ENCODE measurements around the gene ENDOD1.
"Not testable (repeated sequence)": the region's sequence is repeated elsewhere in the genome, so short reads cannot be mapped to it uniquely, and the experiment has no call there.

The ENDOD1 gene

GRCh38 chr11:95089620-95090542 is at the start of gene ENDOD1:
Gene ENDOD1 (plus strand): TSS chr11:95089846. CDS start chr11:95089928, 82 bp downstream.
- peak; percentile 77 for DNase-seq

GRCh38 chr11:95042239-95042638 is 47.4 kb upstream of the ENDOD1 start:
- no peak for DNase-seq

GRCh38 chr11:95042906-95043305 is 46.7 kb upstream of the ENDOD1 start:
- no peak for DNase-seq

GRCh38 chr11:95044010-95044409 is 45.6 kb upstream of the ENDOD1 start:
- peak; percentile 5 for DNase-seq

- no peak for DNase-seq
Observed at GRCh38 chr11:95045812-95046211, 43.8 kb upstream of the ENDOD1 start.

- not testable (repeated sequence) for DNase-seq
Observed at GRCh38 chr11:95049122-95049521, 40.5 kb upstream of the ENDOD1 start, which contains the start of gene KDM4F. Gene KDM4F (plus strand): TSS chr11:95049422.

GRCh38 chr11:95050595-95051202 is 38.9 kb upstream of the ENDOD1 start:
- no peak for DNase-seq

GRCh38 chr11:95054356-95054755 is 35.3 kb upstream of the ENDOD1 start:
- no peak for DNase-seq

GRCh38 chr11:95055283-95055897 is 34.3 kb upstream of the ENDOD1 start:
- DNase-seq: no peak

- no peak for DNase-seq
Observed at GRCh38 chr11:95057959-95058358, 31.7 kb upstream of the ENDOD1 start.

GRCh38 chr11:95058621-95059020 is 31.0 kb upstream of the ENDOD1 start:
- DNase-seq: no peak

- DNase-seq: no peak
Observed at GRCh38 chr11:95059046-95059445, 30.6 kb upstream of the ENDOD1 start.

- no peak for DNase-seq
Observed at GRCh38 chr11:95065336-95065735, 24.3 kb upstream of the ENDOD1 start.

- DNase-seq: peak; percentile 84
Observed at GRCh38 chr11:95066716-95067038, 23.0 kb upstream of the ENDOD1 start, which contains the start of gene SRSF8. Gene SRSF8 (plus strand): TSS chr11:95066919. CDS start chr11:95067227, 308 bp downstream.

- peak; percentile 84 for DNase-seq
Observed at GRCh38 chr11:95067039-95067840, 22.4 kb upstream of the ENDOD1 start.

- DNase-seq: no peak
Observed at GRCh38 chr11:95067841-95068219, 21.8 kb upstream of the ENDOD1 start.

- DNase-seq: peak; percentile 94
Observed at GRCh38 chr11:95068549-95068948, 21.1 kb upstream of the ENDOD1 start.

- no peak for DNase-seq
Observed at GRCh38 chr11:95070471-95070870, 19.2 kb upstream of the ENDOD1 start.

GRCh38 chr11:95072948-95073347 is 16.7 kb upstream of the ENDOD1 start:
- DNase-seq: no peak

- no peak for DNase-seq
Observed at GRCh38 chr11:95074792-95075563, 14.7 kb upstream of the ENDOD1 start.

- DNase-seq: no peak
Observed at GRCh38 chr11:95076416-95076815, 13.2 kb upstream of the ENDOD1 start.

GRCh38 chr11:95076981-95077380 is 12.7 kb upstream of the ENDOD1 start:
- peak; percentile 4 for DNase-seq
